HG03025 (cell line): ENCODE results near the gene TBL1Y.
"Not testable (repeated sequence)": the region's sequence is repeated elsewhere in the genome, so short reads cannot be mapped to it uniquely, and the experiment has no call there.

ENCODE experiments used
- ATAC-seq: cut with Tn5 transposase; IDR thresholded peaks from one replicate; pipeline ENCODE4 v1.9.1; 2021; ENCODE audit warnings: mild to moderate bottlenecking, moderate library complexity; ENCODE audit not compliant: unreplicated experiment, low FRiP score

Gene TBL1Y

GRCh38 chrY:6910372-6911252 lies at the start of gene TBL1Y:
Gene TBL1Y, plus strand, starts transcription at chrY:6910697. Its CDS starts 114,388 bp downstream, at chrY:7025085.
- ATAC-seq: no peak

GRCh38 chrY:6894496-6894895 lies 16.0 kb upstream of the TBL1Y start:
- ATAC-seq: no peak

GRCh38 chrY:6895236-6895635 lies 15.3 kb upstream of the TBL1Y start:
- ATAC-seq: no peak

- ATAC-seq: not testable (repeated sequence)
Observed at GRCh38 chrY:6902116-6902515, 8.4 kb upstream of the TBL1Y start.

GRCh38 chrY:6907591-6907990 lies 2.9 kb upstream of the TBL1Y start:
- no peak for ATAC-seq

- not testable (repeated sequence) for ATAC-seq
Observed at GRCh38 chrY:6908021-6908420, 2.5 kb upstream of the TBL1Y start.

DNA sequence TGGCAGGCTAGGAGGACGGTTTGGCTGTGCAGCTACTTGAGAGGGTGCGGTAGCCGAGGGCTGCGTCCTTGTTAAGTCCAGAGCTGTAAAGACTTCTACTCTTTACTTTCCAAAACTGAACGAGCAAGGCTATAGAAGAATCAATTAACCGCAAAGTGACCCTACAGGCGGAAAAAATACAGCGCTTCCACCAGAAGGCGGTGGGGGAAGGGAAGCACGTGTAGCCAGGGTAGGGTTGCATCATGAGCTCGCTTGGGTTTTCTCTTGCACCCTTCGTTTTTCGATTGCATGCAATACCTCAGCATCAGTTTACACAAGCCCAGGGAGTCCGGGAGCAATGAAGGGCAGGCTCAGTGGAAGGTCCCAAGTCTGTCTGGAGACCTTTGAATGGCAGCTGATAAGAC lies 1.4 kb upstream of the TBL1Y start:
- ATAC-seq: no peak

DNA sequence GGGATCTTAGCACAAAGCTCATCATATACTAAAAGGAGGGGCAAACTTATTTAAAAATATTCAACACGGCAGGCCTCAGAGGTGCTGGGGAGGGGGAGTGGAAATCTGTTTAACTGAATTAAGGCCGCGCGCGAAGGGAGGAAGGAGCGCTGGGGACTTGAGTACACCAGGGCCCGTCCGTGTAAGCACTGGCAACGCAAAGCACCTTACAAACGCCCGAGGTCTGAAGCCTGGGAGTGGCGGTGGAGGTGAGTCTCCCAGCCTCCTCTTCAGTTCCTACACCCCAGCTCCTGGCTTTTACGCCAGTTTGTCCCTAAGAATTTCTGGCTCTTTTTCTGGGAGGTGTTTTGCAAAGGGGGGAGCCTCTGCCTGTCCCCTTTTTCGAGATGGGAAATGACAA lies 641 bp upstream of the TBL1Y start:
- no peak for ATAC-seq

GRCh38 chrY:6911253-6911881 lies 870 bp downstream of the TBL1Y start, which contains the start of gene AMELY:
Gene AMELY, minus strand, starts transcription at chrY:6911752. Its CDS starts 39,144 bp downstream, at chrY:6872608.
- no peak for ATAC-seq

DNA sequence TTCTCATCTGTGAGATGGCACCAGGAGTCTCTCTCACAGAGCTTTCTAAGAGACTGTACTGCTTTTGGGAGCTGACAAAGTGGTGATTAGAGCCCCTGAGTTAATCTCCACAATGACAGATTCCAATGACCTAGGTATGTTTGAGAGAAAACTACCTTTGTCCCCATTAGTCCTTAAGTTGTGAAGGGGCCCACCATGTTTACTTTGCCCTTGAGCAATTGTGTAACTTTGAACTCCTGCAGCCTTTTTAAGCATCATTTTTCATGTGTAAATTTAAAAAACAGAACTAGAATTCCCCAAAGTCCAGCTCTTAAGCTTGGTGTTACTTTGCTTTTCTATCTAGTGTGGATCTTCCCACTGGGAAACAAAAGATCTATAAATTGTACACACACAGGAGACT lies 2.9 kb downstream of the TBL1Y start:
- no peak for ATAC-seq

DNA sequence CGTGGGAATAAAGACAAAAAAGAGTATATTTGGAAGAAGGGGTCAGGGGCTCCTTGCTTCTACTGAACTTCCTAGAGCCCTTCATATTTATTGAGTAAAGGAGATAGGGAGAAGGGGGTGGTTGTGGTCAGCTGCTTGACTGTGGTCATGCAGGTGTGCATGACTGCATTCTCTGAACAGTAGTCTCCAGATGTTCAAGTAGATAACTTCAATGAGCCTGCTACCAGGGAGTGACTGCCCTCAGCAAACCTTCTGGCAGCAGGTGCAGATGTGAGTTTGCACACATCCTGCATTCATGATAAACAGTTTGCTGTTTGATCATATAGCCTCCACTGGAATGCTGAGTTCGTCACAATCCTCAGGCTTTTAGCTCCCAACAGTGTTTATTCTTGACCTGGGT lies 10.6 kb downstream of the TBL1Y start:
- no peak for ATAC-seq

GRCh38 chrY:6928265-6928664 lies 17.8 kb downstream of the TBL1Y start:
- ATAC-seq: no peak

GRCh38 chrY:6929237-6929636 lies 18.7 kb downstream of the TBL1Y start:
- no peak for ATAC-seq

GRCh38 chrY:6931779-6932396 lies 21.4 kb downstream of the TBL1Y start:
- ATAC-seq: no peak

DNA sequence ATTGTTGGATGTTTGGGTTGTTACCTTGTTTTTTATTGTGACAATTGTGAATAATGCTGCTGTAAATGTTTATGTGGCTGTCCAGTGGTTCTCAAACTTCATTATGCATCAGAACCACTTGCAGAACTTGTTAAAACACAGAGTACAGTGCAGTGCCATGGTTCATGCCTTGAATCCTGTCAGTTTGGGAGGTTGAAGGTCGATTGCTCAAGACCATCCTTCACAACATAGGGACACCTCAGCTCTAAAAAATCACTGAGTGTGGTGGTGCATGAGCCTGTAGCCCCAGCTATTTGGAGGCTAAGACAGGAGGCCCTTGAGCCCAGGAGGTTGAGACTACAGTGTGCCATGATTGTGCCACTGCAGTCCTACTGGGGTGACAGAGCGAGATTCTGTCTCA lies 25.0 kb downstream of the TBL1Y start:
- ATAC-seq: no peak

DNA sequence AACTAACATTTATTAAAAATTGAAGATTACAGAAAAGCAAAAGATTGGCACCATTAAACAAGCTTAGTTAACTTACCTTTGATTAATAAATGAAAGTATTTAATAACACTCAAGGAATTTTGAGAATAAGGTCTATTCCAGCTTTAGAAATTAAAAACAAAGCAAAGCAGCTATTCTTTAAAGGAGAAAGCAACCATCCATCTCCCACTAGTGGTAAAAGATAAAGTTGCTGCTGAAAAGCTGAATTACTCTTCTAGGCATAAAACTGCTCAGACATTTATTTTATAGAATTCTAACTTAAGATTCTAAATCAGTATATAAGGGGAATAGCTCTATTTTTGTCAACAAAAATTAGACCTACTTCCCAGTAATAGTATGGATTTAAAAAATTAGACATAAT lies 37.2 kb downstream of the TBL1Y start:
- no peak for ATAC-seq

DNA sequence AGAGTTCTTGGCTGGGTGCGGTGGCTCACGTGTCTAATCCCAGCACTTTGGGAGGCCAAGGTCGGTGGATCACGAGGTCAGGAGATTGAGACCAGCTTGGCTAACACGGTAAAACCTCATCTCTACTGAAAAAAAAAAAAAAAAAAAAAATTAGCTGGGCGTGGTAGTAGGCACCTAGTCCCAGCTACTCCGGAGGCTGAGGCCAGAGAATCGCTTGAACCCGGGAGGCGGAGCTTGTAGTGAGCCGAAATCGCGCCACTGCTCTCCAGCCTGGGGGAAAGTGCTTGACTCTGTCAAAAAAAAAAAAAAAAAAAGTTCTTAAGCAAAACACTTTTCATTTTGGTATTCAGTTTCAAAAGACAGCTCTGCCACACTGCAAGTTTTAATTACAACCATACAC lies 37.9 kb downstream of the TBL1Y start:
- ATAC-seq: no peak

DNA sequence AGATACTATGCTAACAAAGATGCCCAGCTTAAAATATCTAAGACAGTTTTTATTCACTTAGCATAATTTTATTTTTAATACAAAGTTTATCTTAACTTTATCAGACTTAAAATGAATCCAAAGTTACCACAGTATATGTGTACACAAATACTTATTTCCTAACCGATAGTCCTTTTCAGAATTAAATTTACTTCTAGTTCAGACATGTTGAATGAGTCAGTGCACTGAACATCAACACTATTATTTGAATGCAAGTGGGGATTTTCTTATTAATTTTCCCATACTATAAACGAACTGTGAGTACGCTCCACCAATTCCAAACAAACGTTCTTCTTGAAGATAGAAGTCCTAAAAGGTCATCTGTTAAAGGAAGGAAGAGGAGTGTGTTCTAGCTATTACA lies 39.5 kb downstream of the TBL1Y start:
- no peak for ATAC-seq

GRCh38 chrY:6964732-6965131 lies 54.2 kb downstream of the TBL1Y start:
- no peak for ATAC-seq

- no peak for ATAC-seq
Observed at GRCh38 chrY:6966521-6966920, 56.0 kb downstream of the TBL1Y start.

DNA sequence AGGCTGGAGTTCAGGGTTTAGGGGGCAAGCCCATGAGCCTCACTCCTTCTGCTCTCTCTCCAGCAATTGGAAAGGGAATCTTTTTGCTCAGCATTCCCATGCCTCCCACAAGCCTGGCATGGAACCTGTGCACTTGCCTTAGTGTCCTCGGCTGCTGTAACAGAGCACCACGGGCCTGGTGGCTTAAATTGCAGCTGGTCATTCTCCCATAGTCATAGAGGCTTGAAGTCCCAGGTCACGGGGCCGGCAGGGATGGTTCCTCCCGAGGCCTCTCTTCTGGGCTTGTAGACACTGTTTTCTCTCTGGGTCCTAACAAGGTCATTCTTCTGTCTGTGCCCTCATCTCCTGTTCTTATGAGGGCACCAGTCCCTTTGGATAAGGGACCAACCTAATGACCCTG lies 57.2 kb downstream of the TBL1Y start:
- no peak for ATAC-seq
